Brain pericyte (primary cell): Measurements from ENCODE around the gene MGAT4C.
"Not testable (repeated sequence)": the region's sequence is repeated elsewhere in the genome, so short reads cannot be mapped to it uniquely, and the experiment has no call there.

Experiments
- DNase-seq: peaks from one replicate; pipeline ENCODE4 v3.0.0-alpha.2; 2012; ENCODE audit warnings: low read depth, low spot score

The MGAT4C gene

GRCh38 chr12:86256163-86256562, at the start of gene MGAT4C:
MGAT4C (minus strand) TSS chr12:86256391.
- no peak for DNase-seq

DNA sequence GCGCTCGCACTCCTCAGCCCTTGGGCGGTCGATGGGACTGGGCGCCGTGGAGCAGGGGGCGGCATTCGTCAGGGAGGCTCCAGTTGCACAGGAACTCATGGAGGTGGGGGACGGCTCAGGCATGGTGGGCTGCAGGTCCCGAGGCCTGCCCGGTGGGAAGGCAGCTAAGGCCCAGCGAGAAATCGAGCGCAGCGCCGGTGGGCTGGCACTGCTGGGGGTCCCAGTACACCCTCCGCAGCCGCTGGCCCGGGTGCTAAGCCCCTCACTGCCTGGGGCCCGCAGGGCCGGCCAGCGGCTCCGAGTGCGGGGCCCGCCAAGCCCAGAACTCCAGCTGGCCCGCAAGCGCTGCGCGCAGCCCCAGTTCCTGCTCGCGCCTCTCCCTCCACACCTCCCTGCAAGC, 40.2 kb upstream of the MGAT4C start:
- not testable (repeated sequence) for DNase-seq

GRCh38 chr12:86293682-86294240, 37.6 kb upstream of the MGAT4C start:
- DNase-seq, result no peak

DNA sequence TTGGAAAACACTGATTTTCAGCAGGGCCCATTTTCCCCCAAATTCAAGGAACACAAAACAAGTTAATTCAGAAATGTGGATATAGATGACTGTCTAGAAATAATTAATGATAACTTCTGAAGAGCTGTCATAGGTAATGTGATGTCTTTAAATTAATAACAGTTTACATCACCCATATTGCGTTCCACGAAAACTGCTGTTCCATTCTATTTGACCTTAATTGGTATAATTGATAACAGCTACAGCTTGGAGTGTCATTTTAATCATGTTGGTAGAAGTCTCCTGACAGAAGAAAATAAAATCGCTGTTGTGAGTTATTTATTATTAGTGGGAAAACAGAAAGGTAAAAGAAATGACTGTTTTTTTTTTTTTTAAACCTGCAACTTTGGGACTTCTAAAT, 36.3 kb upstream of the MGAT4C start:
- DNase-seq, result no peak

- DNase-seq, result no peak
Observed at GRCh38 chr12:86290615-86291014, 34.4 kb upstream of the MGAT4C start.

DNA sequence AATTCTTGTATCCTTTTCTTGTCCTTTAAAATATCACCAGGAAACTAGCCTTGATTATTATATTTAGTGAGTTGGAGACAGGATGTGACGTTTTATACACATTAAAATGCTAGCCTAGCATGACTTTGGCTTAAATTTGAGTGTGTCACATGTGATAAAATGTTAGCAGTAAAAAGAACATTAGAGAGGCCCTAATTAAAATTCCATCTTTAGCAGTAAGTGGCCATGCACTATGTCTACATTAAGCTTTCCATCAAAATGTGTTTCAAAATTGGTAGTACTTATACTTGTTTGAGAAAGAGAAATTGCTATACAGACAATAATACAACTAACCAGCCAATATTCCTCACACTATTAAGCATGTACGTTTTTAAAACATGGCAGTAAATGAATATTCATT, 29.9 kb upstream of the MGAT4C start:
- DNase-seq, result no peak

DNA sequence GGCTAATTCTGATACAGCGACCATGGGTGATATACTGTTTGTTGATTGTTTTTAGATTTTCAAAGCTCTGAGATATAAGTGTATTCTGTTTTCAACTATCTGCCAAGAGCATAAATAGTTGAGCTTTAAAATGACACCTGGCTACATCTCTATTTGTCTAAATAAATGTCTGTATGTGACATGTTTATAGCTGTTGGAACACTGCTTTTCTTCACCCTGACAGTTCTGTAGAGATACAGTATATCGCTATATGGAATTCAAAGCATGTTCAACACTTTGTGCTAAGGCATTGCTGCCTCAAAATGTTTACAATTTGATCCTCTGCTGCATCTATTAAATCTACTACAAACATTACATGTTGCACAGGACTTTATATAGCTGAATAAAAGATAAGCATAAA, 27.4 kb upstream of the MGAT4C start:
- DNase-seq, result no peak

DNA sequence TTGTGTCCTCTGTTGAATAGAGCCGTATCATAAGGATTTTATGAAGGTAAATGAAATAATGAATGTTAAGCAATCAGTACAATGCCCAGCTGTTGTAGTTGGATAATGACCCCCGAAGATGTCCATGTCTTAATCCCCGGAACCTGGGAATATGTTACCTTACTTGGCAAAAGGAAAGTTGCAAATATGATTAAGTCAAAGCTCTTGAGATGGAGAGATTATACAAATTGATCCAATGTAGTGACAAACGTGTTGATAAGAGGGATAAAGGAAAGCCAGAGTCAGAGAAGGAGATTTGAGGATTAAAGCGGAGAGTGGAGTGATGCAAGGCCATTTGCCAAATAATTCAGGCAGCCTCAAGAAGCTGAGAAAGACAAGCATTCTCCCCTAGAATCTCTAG, 19.2 kb upstream of the MGAT4C start:
- DNase-seq, result no peak

GRCh38 chr12:86265329-86265695, 9.1 kb upstream of the MGAT4C start:
- DNase-seq, result no peak

GRCh38 chr12:86264451-86265328, 8.5 kb upstream of the MGAT4C start:
- DNase-seq, result no peak

DNA sequence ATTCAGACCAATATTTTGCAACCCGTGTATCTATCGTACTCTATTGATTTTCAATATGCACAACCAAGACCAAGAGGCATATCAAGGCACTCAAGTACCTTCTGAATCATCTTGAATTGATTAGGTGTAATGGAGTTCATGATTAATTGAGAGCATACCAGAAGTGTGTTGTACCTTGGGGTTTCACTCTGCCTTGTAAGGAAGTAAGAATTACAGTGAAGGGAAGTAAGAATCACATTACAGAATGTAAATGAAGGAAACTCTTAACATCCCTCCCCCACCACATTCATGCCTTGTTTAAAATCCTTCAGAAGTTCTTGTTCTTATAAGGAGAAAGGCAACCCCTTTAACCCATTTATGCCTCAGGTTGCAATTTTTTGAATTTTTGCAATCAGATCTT, 5.4 kb upstream of the MGAT4C start:
- DNase-seq, result no peak

GRCh38 chr12:86261142-86261541, 5.0 kb upstream of the MGAT4C start:
- no peak for DNase-seq

GRCh38 chr12:86260183-86260582, 4.0 kb upstream of the MGAT4C start:
- DNase-seq, result no peak

GRCh38 chr12:86257134-86257533, 943 bp upstream of the MGAT4C start:
- DNase-seq, result no peak

GRCh38 chr12:86254399-86255107, 1.6 kb downstream of the MGAT4C start:
- DNase-seq, result no peak

- no peak for DNase-seq
Observed at GRCh38 chr12:86249851-86250250, 6.3 kb downstream of the MGAT4C start.

GRCh38 chr12:86249276-86249675, 6.9 kb downstream of the MGAT4C start:
- no peak for DNase-seq

DNA sequence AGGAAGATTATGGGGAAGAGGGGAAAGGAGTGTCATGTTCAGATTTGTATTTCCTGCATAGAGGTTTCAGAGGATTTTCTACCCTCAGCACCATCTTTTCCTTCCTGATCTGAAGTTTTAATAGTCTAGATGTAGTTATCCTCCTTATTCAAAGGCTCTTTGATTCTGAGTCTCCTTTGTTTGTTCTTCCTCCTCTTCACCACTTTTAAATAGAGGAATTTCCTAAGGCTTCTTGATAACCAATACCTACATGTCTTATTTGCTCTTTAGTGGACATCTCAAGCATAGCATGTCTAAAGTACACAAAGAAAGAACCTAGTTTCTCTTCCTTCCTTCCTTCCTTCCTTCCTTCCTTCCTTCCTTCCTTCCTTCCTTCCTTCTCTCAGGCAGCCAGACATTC, 8.3 kb downstream of the MGAT4C start:
- DNase-seq, result no peak

- no peak for DNase-seq
Observed at GRCh38 chr12:86241600-86241999, 14.6 kb downstream of the MGAT4C start.

DNA sequence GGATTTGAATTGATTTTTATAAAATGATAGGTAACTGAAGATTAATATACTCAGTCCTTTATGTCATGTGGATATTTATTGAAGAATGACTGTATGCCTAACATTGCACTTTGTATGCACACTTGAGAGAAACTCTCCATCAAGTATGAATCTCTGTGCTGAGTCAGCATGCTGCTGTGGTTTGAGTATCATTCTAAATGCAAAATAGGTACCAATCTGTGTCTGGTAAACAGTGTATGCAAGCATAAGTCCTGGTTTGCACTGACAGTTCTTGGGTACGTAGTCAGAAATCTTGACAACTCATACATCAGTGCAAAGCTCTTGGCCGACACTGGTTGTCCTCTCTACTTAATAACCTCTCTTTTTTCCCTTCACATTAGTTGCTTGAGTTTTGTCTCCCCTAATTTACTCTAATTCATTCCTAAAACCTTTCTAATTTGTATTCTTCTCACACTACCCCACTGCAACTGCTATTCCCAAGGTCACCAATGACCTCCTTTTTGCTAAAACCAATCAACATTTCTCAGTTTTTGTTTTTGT, 21.8 kb downstream of the MGAT4C start:
- DNase-seq, result no peak

DNA sequence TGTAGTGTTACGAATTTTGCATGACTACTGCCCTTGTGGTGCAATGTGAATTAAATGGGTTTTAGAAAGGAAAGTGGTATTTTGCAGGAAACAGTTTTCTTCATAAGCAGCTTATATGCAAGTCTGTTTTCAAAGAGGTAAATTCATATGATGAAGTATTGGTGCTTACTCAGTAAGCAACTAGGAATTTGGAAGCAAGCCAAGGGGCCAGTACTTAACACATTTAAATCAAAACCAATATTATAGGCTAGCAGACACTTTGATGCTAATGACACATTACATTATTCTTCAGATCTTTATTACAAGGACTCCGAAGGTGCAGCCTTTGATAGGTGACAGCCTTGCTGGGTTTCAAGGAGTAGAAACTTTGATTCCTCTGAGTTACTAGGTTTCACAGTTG, 23.1 kb downstream of the MGAT4C start:
- no peak for DNase-seq

GRCh38 chr12:86230516-86231146, 25.6 kb downstream of the MGAT4C start:
- DNase-seq, result no peak
